Stimulated activated CD8-positive, alpha-beta memory T cell treated with anti-CD3 and anti-CD28 coated beads, Interleukin-12 subunit alpha, Interleukin-12 subunit beta, amount 100 ng/mL, for 4 hours (primary cell): ENCODE results near the gene HTATIP2.
"Not testable (repeated sequence)": the region's sequence is repeated elsewhere in the genome, so short reads cannot be mapped to it uniquely, and the experiment has no call there.

Experiments
- DNase-seq: peaks from one replicate; pipeline ENCODE4 v3.0.0-alpha.2; 2020; ENCODE audit warnings: low read depth

The HTATIP2 gene

GRCh38 chr11:20372081-20372626, 8.6 kb downstream of the HTATIP2 start:
- DNase-seq: no peak

GRCh38 chr11:20373147-20373546, 9.6 kb downstream of the HTATIP2 start:
- DNase-seq: no peak

GRCh38 chr11:20373568-20374209, 10.2 kb downstream of the HTATIP2 start:
- DNase-seq: no peak

GRCh38 chr11:20374741-20375300, 11.3 kb downstream of the HTATIP2 start:
- DNase-seq: no peak

GRCh38 chr11:20376162-20376730, 12.7 kb downstream of the HTATIP2 start:
- no peak for DNase-seq

- not testable (repeated sequence) for DNase-seq
Observed at GRCh38 chr11:20385996-20386395, 22.5 kb downstream of the HTATIP2 start.

- DNase-seq: peak; percentile 99
Observed at GRCh38 chr11:20387261-20388095, 24.0 kb downstream of the HTATIP2 start, which contains the start of gene PRMT3. Gene PRMT3 (plus strand): TSS chr11:20387716. CDS start chr11:20387747, 31 bp downstream.

- no peak for DNase-seq
Observed at GRCh38 chr11:20388096-20389055, 24.9 kb downstream of the HTATIP2 start.

GRCh38 chr11:20397281-20397680, 33.8 kb downstream of the HTATIP2 start:
- no peak for DNase-seq

GRCh38 chr11:20399498-20399897, 36.0 kb downstream of the HTATIP2 start:
- DNase-seq: no peak

GRCh38 chr11:20403059-20403458, 39.5 kb downstream of the HTATIP2 start:
- DNase-seq: no peak

- DNase-seq: no peak
Observed at GRCh38 chr11:20406484-20406883, 43.0 kb downstream of the HTATIP2 start.

- DNase-seq: no peak
Observed at GRCh38 chr11:20407344-20407743, 43.8 kb downstream of the HTATIP2 start.

GRCh38 chr11:20415432-20415831, 51.9 kb downstream of the HTATIP2 start:
- DNase-seq: no peak

- no peak for DNase-seq
Observed at GRCh38 chr11:20417771-20418170, 54.3 kb downstream of the HTATIP2 start.

- no peak for DNase-seq
Observed at GRCh38 chr11:20421946-20422345, 58.4 kb downstream of the HTATIP2 start.

GRCh38 chr11:20429216-20429615, 65.7 kb downstream of the HTATIP2 start:
- DNase-seq: no peak
